Loucy (cell line): ENCODE results near the gene PHLDB2.

Experiments used
- H2AFZ ChIP-seq: fragments of 200-600 bp; sonication (generic); 2 replicates; pipeline ENCODE4 v1.6.0; 2016; ENCODE audit warnings: antibody characterized with exemption, mild to moderate bottlenecking, low read length, moderate library complexity
- H3F3A ChIP-seq: fragments of 200-600 bp; 2 replicates; pipeline ENCODE4 v1.6.0; 2016; ENCODE audit warnings: antibody characterized with exemption, low read depth, mild to moderate bottlenecking
- H3K27me3 ChIP-seq: fragments of 200-600 bp; sonication (generic); 2 replicates; pipeline ENCODE4 v1.6.1; 2014; ENCODE audit warnings: low read length, mild to moderate bottlenecking; ENCODE audit not compliant: insufficient read depth, poor library complexity, severe bottlenecking
- H3K36me3 ChIP-seq: fragments of 200-600 bp; sonication (generic); 2 replicates; pipeline ENCODE4 v1.6.1; 2016; ENCODE audit warnings: low read length; ENCODE audit not compliant: insufficient read depth
- H3K4me1 ChIP-seq: fragments of 200-600 bp; sonication (generic); 2 replicates; pipeline ENCODE4 v1.5.1; 2014; ENCODE audit warnings: low read length, mild to moderate bottlenecking; ENCODE audit not compliant: insufficient read depth, poor library complexity, severe bottlenecking
- H3K4me2 ChIP-seq: fragments of 200-600 bp; sonication (generic); 2 replicates; pipeline ENCODE4 v1.6.0; 2014; ENCODE audit warnings: antibody characterized with exemption, low read length, low read depth, mild to moderate bottlenecking; ENCODE audit not compliant: poor library complexity, severe bottlenecking
- H3K4me3 ChIP-seq: fragments of 200-600 bp; sonication (generic); 2 replicates; pipeline ENCODE4 v1.5.1; 2014; ENCODE audit warnings: low read length, mild to moderate bottlenecking, mixed read lengths; ENCODE audit not compliant: poor library complexity, severe bottlenecking
- H3K79me2 ChIP-seq: fragments of 200-600 bp; sonication (generic); 2 replicates; pipeline ENCODE4 v1.6.1; 2014; ENCODE audit warnings: low read length; ENCODE audit not compliant: insufficient read depth
- H3K9ac ChIP-seq: fragments of 200-600 bp; sonication (generic); 2 replicates; pipeline ENCODE4 v1.6.0; 2014; ENCODE audit warnings: mild to moderate bottlenecking, low read depth, low read length, moderate library complexity; ENCODE audit not compliant: poor library complexity, severe bottlenecking
- H3K9me2 ChIP-seq: fragments of 200-600 bp; sonication (generic); replicated peaks from 2 replicates; pipeline ENCODE4 v1.6.1; 2016; ENCODE audit warnings: low read depth, low read length, mixed read lengths
- H3K9me3 ChIP-seq: fragments of 200-600 bp; sonication (generic); 2 replicates; pipeline ENCODE4 v1.6.1; 2014; ENCODE audit warnings: mild to moderate bottlenecking, antibody characterized with exemption, low read length, low read depth; ENCODE audit not compliant: insufficient read depth
- H4K20me1 ChIP-seq: fragments of 200-600 bp; sonication (generic); 2 replicates; pipeline ENCODE4 v1.6.0; 2014; ENCODE audit warnings: antibody characterized with exemption, low read length, mild to moderate bottlenecking; ENCODE audit not compliant: insufficient read depth, poor library complexity, severe bottlenecking
- CTCF ChIP-seq: fragments of 200-600 bp; sonication (generic); conservative IDR thresholded peaks from 2 replicates; pipeline ENCODE4 v1.5.1; 2014; ENCODE audit warnings: mild to moderate bottlenecking, antibody characterized with exemption, low read length
- EZH2phosphoT487 ChIP-seq: fragments of 200-600 bp; IDR thresholded peaks from 2 replicates; pipeline ENCODE4 v1.6.1; 2018; ENCODE audit warnings: antibody characterized with exemption, mild to moderate bottlenecking, moderate library complexity, borderline replicate concordance

Gene PHLDB2

GRCh38 chr3:111859061-111859973, at the start of gene PHLDB2:
TSS of gene PHLDB2 (plus strand) at chr3:111859265. CDS start at chr3:111884078, 24,813 bp downstream.
- Histone ChIP-seq H3K4me3 (peak within 1 kb of the TSS; percentile 86), H3K9ac (peak within 1 kb of the TSS; percentile 73), H3K9me2 (no peaks in the 10 kb centered on the region), H3F3A (no peaks in the 10 kb centered on the region), H3K9me3 (no peaks in the 10 kb centered on the region), H3K4me1 (peaks cover 38% of the 10 kb centered on the region), H3K27me3 (peaks cover 34% of the 10 kb centered on the region), H4K20me1 (no peaks in the 10 kb centered on the region), H2AFZ (peak within 1 kb of the TSS; percentile 91), H3K36me3 (no peaks in the 10 kb centered on the region), H3K79me2 (0 out of 2 replicates have a peak, but pooled peaks cover 4% of the 10 kb centered on the region), H3K4me2 (peak within 1 kb of the TSS; percentile 97)
- no peak; the same call in 1 of the 2 replicates for TF ChIP-seq CTCF
- TF ChIP-seq EZH2phosphoT487, result no peak

- no peak overlapping the region for H2AFZ ChIP-seq
Measured at GRCh38 chr3:111810909-111811308, 48.2 kb upstream of the PHLDB2 start.

GRCh38 chr3:111811811-111812210, 47.3 kb upstream of the PHLDB2 start:
- no peak for TF ChIP-seq EZH2phosphoT487
- TF ChIP-seq CTCF, result no peak
- Histone ChIP-seq H3F3A (no peaks in the 10 kb centered on the region), H3K9me2 (no peaks in the 10 kb centered on the region), H3K36me3 (no peaks in the 10 kb centered on the region), H4K20me1 (no peaks in the 10 kb centered on the region), H3K79me2 (no peaks in the 10 kb centered on the region), H3K4me3 (no peak overlapping the region), H3K27me3 (no peaks in the 10 kb centered on the region), H3K4me1 (peaks cover 5% of the 10 kb centered on the region), H3K9me3 (no peaks in the 10 kb centered on the region; the same call in 1 of the 2 replicates), H3K4me2 (no peak overlapping the region), H3K9ac (no peak overlapping the region), H2AFZ (no peak overlapping the region)

More at GRCh38 chr3:111810909-111811308, 48.2 kb upstream of the PHLDB2 start:
- no peaks in the 10 kb centered on the region for H3F3A ChIP-seq
- no peak overlapping the region for H3K4me3 ChIP-seq
- no peaks in the 10 kb centered on the region; the same call in 1 of the 2 replicates for H3K9me3 ChIP-seq
- H3K27me3 ChIP-seq, result no peaks in the 10 kb centered on the region
- no peaks in the 10 kb centered on the region for H3K9me2 ChIP-seq
- H3K4me2 ChIP-seq, result no peak overlapping the region
- no peak for TF ChIP-seq EZH2phosphoT487
- TF ChIP-seq CTCF, result no peak
- no peaks in the 10 kb centered on the region for H3K79me2 ChIP-seq
- H3K9ac ChIP-seq, result no peak overlapping the region
- no peaks in the 10 kb centered on the region for H3K36me3 ChIP-seq
- peaks cover 5% of the 10 kb centered on the region for H3K4me1 ChIP-seq
- H4K20me1 ChIP-seq, result no peaks in the 10 kb centered on the region
